Stimulated activated memory B cell treated with anti-CD40 and anti-IgM and Interleukin-4, amounts not matched to agents 10 μg/mL and 1 μg/mL and 100 μg/mL, for 72 hours (primary cell): ENCODE results near the gene GPR137C.

Source experiments
- ATAC-seq: fragments of 150-1000 bp; cut with Tn5 transposase; 2 replicates; pipeline ENCODE4 v1.10.0; 2021
- H3K27ac Mint-ChIP-seq: one replicate; pipeline ENCODE4 v1.8.0; 2022; ENCODE audit warnings: mild to moderate bottlenecking, mixed read lengths
- H3K27me3 Mint-ChIP-seq: one replicate; pipeline ENCODE4 v1.8.0; 2022; ENCODE audit warnings: mixed read lengths
- H3K36me3 Mint-ChIP-seq: one replicate; pipeline ENCODE4 v1.8.0; 2022; ENCODE audit warnings: mixed read lengths
- H3K4me1 Mint-ChIP-seq: one replicate; pipeline ENCODE4 v1.8.0; 2022; ENCODE audit warnings: mixed read lengths
- H3K4me3 Mint-ChIP-seq: one replicate; pipeline ENCODE4 v1.8.0; 2022; ENCODE audit warnings: mild to moderate bottlenecking, moderate library complexity, mixed read lengths
- H3K9me3 Mint-ChIP-seq: one replicate; pipeline ENCODE4 v1.8.0; 2022; ENCODE audit warnings: mixed read lengths

The GPR137C gene

GRCh38 chr14:52552063-52552988 lies at the start of gene GPR137C, which contains the start of gene TXNDC16:
Gene GPR137C (plus strand): TSS chr14:52552836. CDS start chr14:52553148, 312 bp downstream.
Gene TXNDC16 (minus strand): TSS chr14:52552505. CDS start chr14:52543557, 8,948 bp downstream.
- no peaks in the 10 kb centered on the region for H3K9me3 Mint-ChIP-seq
- ATAC-seq = peak; percentile 97
- H3K27ac Mint-ChIP-seq = peak within 1 kb of the TSS; percentile 91
- peak within 1 kb of the TSS; percentile 95 for H3K4me3 Mint-ChIP-seq
- peaks cover 8% of the 10 kb centered on the region for H3K27me3 Mint-ChIP-seq
- H3K36me3 Mint-ChIP-seq = no peaks in the 10 kb centered on the region
- H3K4me1 Mint-ChIP-seq = peaks cover 29% of the 10 kb centered on the region

GRCh38 chr14:52513249-52513648 lies 39.4 kb upstream of the GPR137C start:
- Mint-ChIP-seq H3K4me1 (no peaks in the 10 kb centered on the region), H3K9me3 (no peaks in the 10 kb centered on the region), H3K27ac (no peak overlapping the region), H3K36me3 (peaks cover 10% of the 10 kb centered on the region), H3K27me3 (no peaks in the 10 kb centered on the region), H3K4me3 (no peak overlapping the region)
- no peak for ATAC-seq

GRCh38 chr14:52514046-52514811 lies 38.4 kb upstream of the GPR137C start:
- Mint-ChIP-seq H3K4me3 (no peak overlapping the region), H3K36me3 (peaks cover under 1% of the 10 kb centered on the region), H3K4me1 (no peaks in the 10 kb centered on the region), H3K9me3 (no peaks in the 10 kb centered on the region), H3K27ac (no peak overlapping the region), H3K27me3 (no peaks in the 10 kb centered on the region)
- no peak for ATAC-seq

GRCh38 chr14:52522033-52522432 lies 30.6 kb upstream of the GPR137C start:
- Mint-ChIP-seq H3K36me3 (peaks cover 7% of the 10 kb centered on the region), H3K4me3 (no peak overlapping the region), H3K27ac (no peak overlapping the region), H3K4me1 (no peaks in the 10 kb centered on the region), H3K9me3 (no peaks in the 10 kb centered on the region), H3K27me3 (no peaks in the 10 kb centered on the region)
- no peak for ATAC-seq

- Mint-ChIP-seq H3K9me3 (no peaks in the 10 kb centered on the region), H3K4me3 (no peak overlapping the region), H3K36me3 (peaks cover 7% of the 10 kb centered on the region), H3K4me1 (no peaks in the 10 kb centered on the region), H3K27me3 (no peaks in the 10 kb centered on the region), H3K27ac (no peak overlapping the region)
- ATAC-seq = no peak
Measured at GRCh38 chr14:52522581-52523345, 29.9 kb upstream of the GPR137C start.

- ATAC-seq = no peak
- no peak overlapping the region for H3K27ac Mint-ChIP-seq
Measured at GRCh38 chr14:52527052-52527451, 25.6 kb upstream of the GPR137C start.

GRCh38 chr14:52531481-52531880 lies 21.2 kb upstream of the GPR137C start:
- H3K9me3 Mint-ChIP-seq = no peaks in the 10 kb centered on the region
- H3K4me1 Mint-ChIP-seq = no peaks in the 10 kb centered on the region
- H3K27ac Mint-ChIP-seq = no peak overlapping the region
- peaks cover 41% of the 10 kb centered on the region for H3K36me3 Mint-ChIP-seq
- ATAC-seq = no peak
- H3K27me3 Mint-ChIP-seq = no peaks in the 10 kb centered on the region
- no peak overlapping the region for H3K4me3 Mint-ChIP-seq

More at GRCh38 chr14:52527052-52527451, 25.6 kb upstream of the GPR137C start:
- Mint-ChIP-seq H3K27me3 (no peaks in the 10 kb centered on the region), H3K4me1 (no peaks in the 10 kb centered on the region), H3K36me3 (peaks cover 13% of the 10 kb centered on the region), H3K4me3 (no peak overlapping the region), H3K9me3 (no peaks in the 10 kb centered on the region)

- Mint-ChIP-seq H3K36me3 (peaks cover 46% of the 10 kb centered on the region), H3K9me3 (no peaks in the 10 kb centered on the region), H3K27ac (no peak overlapping the region), H3K4me1 (peaks cover 16% of the 10 kb centered on the region), H3K27me3 (no peaks in the 10 kb centered on the region), H3K4me3 (no peak overlapping the region)
- no peak for ATAC-seq
Measured at GRCh38 chr14:52536269-52536668, 16.4 kb upstream of the GPR137C start.

- no peak for ATAC-seq
- peaks cover 16% of the 10 kb centered on the region for H3K4me1 Mint-ChIP-seq
- H3K36me3 Mint-ChIP-seq = peaks cover 39% of the 10 kb centered on the region
- H3K9me3 Mint-ChIP-seq = no peaks in the 10 kb centered on the region
- peak overlapping the region; percentile 18 for H3K27ac Mint-ChIP-seq
- H3K4me3 Mint-ChIP-seq = no peak overlapping the region
- no peaks in the 10 kb centered on the region for H3K27me3 Mint-ChIP-seq
Measured at GRCh38 chr14:52538623-52539022, 14.0 kb upstream of the GPR137C start.

GRCh38 chr14:52545584-52546317 lies 6.9 kb upstream of the GPR137C start:
- ATAC-seq = no peak
- Mint-ChIP-seq H3K27me3 (no peaks in the 10 kb centered on the region), H3K9me3 (no peaks in the 10 kb centered on the region), H3K27ac (no peak overlapping the region), H3K36me3 (peaks cover 5% of the 10 kb centered on the region), H3K4me1 (peaks cover 18% of the 10 kb centered on the region), H3K4me3 (no peak overlapping the region)

- Mint-ChIP-seq H3K27me3 (no peaks in the 10 kb centered on the region), H3K9me3 (no peaks in the 10 kb centered on the region), H3K36me3 (peaks cover 5% of the 10 kb centered on the region), H3K27ac (no peak overlapping the region), H3K4me1 (peaks cover 24% of the 10 kb centered on the region), H3K4me3 (no peak overlapping the region)
- no peak for ATAC-seq
Measured at GRCh38 chr14:52546318-52546670, 6.3 kb upstream of the GPR137C start.

GRCh38 chr14:52547027-52547426 lies 5.6 kb upstream of the GPR137C start:
- H3K27ac Mint-ChIP-seq = no peak overlapping the region
- no peak for ATAC-seq
- H3K4me3 Mint-ChIP-seq = no peak overlapping the region
- no peaks in the 10 kb centered on the region for H3K9me3 Mint-ChIP-seq
- H3K27me3 Mint-ChIP-seq = no peaks in the 10 kb centered on the region
- peaks cover 5% of the 10 kb centered on the region for H3K36me3 Mint-ChIP-seq
- H3K4me1 Mint-ChIP-seq = peaks cover 31% of the 10 kb centered on the region

- H3K27me3 Mint-ChIP-seq = no peaks in the 10 kb centered on the region
- H3K27ac Mint-ChIP-seq = no peak overlapping the region
- H3K4me1 Mint-ChIP-seq = peaks cover 33% of the 10 kb centered on the region
- H3K9me3 Mint-ChIP-seq = no peaks in the 10 kb centered on the region
- ATAC-seq = no peak
- no peak overlapping the region for H3K4me3 Mint-ChIP-seq
- peaks cover 5% of the 10 kb centered on the region for H3K36me3 Mint-ChIP-seq
Measured at GRCh38 chr14:52547526-52547925, 5.1 kb upstream of the GPR137C start.

GRCh38 chr14:52550661-52551060 lies 2.0 kb upstream of the GPR137C start:
- Mint-ChIP-seq H3K4me1 (peaks cover 36% of the 10 kb centered on the region), H3K4me3 (no peak overlapping the region), H3K9me3 (no peaks in the 10 kb centered on the region), H3K27me3 (peaks cover 8% of the 10 kb centered on the region), H3K36me3 (no peaks in the 10 kb centered on the region), H3K27ac (peak overlapping the region; percentile 91)
- ATAC-seq = no peak
